GM19468 (cell line): ENCODE data around the gene UPF3B.
"Not testable (repeated sequence)": the region's sequence is repeated elsewhere in the genome, so short reads cannot be mapped to it uniquely, and the experiment has no call there.

ENCODE experiments used
- ATAC-seq: cut with Tn5 transposase; IDR thresholded peaks from one replicate; pipeline ENCODE4 v1.9.1; 2021; ENCODE audit warnings: mild to moderate bottlenecking, moderate library complexity, moderate number of reproducible peaks; ENCODE audit not compliant: unreplicated experiment; ENCODE audit errors: extremely low read depth

UPF3B gene

DNA sequence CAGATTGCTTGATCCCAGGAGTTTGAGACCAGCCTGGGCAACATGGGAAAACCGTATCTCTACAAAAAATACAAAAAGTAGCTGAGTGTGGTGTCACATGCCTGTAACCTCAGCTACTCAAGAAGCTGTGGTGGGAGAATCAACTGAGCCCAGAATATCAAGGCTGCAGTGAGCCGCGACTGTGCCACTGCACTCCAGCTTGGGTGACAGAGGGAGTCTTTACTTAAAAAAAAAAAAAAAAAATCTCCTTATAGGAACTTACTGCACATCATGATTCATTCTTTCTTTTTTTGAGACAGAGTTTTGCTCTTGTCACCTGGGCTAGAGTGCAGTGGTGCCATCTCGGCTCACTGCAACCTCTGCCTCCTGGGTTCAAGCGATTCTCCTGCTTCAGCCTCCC, 24.3 kb downstream of the UPF3B start:
- ATAC-seq = no peak

- ATAC-seq = no peak
Measured at GRCh38 chrX:119826399-119826959, 26.3 kb downstream of the UPF3B start.

- ATAC-seq = not testable (repeated sequence)
Measured at GRCh38 chrX:119824221-119824620, 28.5 kb downstream of the UPF3B start.

DNA sequence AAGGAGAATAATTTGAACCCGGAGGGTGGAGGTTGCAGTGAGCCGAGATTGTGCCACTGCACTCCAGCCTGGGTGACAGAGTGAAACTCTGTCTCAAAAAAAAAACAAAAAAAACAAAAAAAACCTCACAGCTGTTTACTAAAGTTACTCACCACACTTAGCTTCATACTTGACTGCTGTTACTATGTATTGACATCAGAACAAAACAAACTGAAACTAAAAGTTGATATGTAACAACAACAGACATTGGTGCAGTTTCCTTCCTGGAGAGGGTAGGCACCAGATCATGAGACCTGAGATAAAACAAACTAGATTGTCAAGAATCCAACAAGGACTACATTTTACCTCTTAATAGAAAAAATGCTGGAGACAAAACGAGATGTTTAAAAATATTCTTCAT, 31.1 kb downstream of the UPF3B start:
- peak; percentile 98 for ATAC-seq

- ATAC-seq = no peak
Measured at GRCh38 chrX:119817130-119817690, 35.6 kb downstream of the UPF3B start.

DNA sequence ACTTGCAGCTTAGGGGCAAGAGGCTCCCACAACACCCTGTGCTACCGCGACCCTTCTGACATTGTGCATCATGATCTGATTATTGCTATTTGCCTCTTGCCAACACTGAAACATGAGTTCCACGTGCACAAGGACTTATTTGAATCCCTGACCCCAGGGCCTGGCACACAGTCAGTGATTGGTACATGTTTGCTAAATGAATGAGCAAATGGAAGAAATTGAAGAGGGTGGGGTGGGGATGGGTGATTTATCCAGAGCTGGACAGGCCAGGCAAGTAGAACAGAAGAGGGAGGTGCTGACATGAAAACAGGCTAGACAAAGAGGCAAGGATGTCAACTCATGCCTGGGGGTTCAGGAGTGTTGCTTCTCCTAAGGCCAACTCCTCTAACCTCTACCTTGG, 36.5 kb downstream of the UPF3B start:
- no peak for ATAC-seq

DNA sequence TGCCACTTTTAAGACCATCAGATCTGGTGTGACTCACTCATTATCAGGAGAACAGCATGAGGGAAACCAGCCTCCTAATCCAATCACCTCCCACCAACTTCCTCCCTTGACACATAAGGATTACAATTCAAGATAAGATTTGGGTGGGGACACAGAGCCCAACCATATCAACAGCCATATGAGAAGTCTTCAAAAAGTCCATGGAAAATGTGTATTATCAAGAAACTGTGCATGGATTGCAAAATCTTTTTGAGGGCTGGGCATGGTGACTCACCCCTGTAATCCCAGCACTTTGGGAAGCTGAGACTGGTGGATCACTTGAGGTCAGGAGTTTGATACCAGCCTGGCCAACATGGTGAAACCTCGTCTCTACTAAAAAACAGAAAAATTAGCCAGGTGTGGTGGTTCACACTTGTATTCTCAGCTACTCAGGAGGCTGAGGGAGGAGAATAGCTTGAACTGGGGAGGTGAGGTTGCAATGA, 43.5 kb downstream of the UPF3B start:
- ATAC-seq = no peak

DNA sequence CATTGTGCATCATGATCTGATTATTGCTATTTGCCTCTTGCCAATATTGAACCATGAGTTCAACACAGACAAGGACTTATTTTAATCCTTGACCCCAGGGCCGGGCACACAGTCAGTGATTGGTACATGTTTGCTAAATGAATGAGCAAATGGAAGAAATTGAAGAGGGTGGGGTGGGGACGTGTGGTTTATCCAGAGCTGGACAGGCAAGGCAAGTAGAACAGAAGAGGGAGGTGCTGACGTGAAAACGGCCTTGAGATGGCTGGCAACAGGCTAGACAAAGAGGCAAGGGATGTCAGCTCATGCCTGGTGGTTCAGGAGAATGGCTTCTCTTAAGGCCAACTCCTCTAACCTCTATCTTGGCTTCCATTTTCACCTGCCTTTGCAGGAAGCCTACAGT, 44.3 kb downstream of the UPF3B start:
- not testable (repeated sequence) for ATAC-seq

DNA sequence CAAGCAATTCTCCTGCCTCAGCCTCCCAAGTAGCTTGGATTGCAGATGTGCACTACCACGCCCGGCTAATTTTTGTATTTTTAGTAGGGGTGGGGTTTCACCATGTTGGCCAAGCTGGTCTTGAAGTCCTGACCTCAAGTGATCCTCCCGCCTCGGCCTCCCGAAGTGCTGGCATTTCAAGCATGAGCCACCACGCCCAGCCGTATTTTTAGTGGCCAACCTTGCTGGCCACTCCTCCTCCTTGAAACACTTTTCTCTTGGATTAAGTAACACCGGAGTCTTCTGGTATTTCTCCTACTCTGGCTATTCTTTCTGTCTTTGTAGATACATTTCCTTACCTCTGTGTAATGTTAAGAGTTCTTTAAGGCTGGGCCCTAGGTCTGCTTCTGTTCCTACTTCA, 50.2 kb downstream of the UPF3B start:
- no peak for ATAC-seq

- no peak for ATAC-seq
Measured at GRCh38 chrX:119801253-119802221, 51.2 kb downstream of the UPF3B start.

- ATAC-seq = peak; percentile 66
Measured at GRCh38 chrX:119791437-119792231, 61.1 kb downstream of the UPF3B start, which contains the start of gene RPL39. Gene RPL39 (minus strand): TSS chrX:119791630. CDS start chrX:119791576, 54 bp downstream.

GRCh38 chrX:119790977-119791436, 61.8 kb downstream of the UPF3B start:
- ATAC-seq = no peak

- no peak for ATAC-seq
Measured at GRCh38 chrX:119784747-119785446, 67.9 kb downstream of the UPF3B start.
